Renal pelvis (tissue), 4 donors: ENCODE measurements around the gene TTLL4. TPM values are rescaled to one million over a fixed set of nuclear protein-coding genes. Genes with fewer than 3 reads are reported as not detected.

Experiments used
- DNase-seq: peaks from one replicate; pipeline ENCODE4 v3.0.0-alpha.2; 2013
- polyA plus RNA-seq, 3 donors: library from polyadenylated mRNA; unstranded; fragments of 120-200 nt; gene quantifications; one replicate each; pipeline ENCODE4 v1.2.1, GENCODE V29; 2013; ENCODE audit not compliant: insufficient read length in 3 of 3

Gene TTLL4
- polyA plus RNA-seq, 3 donors: 30.6 to 44.1 (median 40.2) TPM

DNA sequence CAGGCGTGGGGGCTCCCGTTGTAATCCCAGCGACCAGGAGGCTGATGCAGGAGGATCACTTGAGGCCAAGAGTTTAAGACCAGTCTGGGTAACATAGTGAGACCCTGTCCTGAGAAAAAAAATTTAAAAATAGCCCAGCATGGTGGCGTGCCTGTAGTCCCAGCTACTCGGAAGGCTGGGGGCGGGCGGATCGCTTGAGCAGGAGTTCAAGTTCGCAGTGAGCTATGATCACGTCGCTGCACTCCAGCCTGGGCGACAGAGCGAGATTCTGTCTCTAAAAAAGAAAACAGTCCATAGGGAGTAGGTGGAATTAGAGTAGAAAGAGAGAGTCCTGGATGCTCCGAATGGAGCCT lies 325 bp upstream of the TTLL4 start:
- DNase-seq: no peak

DNA sequence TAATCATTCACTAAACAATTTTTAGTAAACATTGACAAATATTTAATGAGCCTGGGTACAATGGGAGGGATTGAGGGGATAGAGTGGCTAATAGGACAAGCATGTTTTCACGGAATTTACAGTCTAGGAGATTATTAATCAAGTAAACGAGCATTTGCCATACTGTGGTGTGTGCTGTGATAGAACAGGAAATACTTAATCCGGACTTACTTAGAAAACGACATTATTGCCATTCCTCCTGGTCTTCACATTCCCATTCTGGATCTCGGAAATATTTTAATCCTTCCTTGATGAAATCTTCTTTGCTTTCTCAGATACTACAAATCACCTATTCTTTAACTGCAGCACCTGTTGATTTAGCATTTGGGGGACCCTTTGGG lies 905 bp downstream of the TTLL4 start:
- DNase-seq: peak; percentile 61

DNA sequence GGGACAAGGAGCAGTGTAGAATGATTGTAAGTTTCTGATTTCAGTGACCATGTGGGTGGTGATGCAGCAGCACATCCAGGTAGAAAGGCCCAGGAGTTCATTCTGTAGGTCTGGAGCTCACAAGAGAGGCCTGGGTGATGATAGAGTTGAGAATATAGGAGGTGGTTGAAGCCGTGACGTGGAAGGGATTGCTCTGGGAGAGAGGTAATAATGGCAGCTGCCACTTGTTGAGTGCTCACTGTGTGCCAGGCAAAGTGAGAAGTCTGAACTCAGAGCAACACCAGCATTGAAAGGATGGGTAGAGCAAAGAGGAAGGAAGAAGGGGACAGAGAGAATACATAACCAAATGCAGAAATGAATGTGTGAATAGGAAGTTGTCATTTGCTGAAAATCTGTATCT lies 3.3 kb downstream of the TTLL4 start:
- DNase-seq: no peak

DNA sequence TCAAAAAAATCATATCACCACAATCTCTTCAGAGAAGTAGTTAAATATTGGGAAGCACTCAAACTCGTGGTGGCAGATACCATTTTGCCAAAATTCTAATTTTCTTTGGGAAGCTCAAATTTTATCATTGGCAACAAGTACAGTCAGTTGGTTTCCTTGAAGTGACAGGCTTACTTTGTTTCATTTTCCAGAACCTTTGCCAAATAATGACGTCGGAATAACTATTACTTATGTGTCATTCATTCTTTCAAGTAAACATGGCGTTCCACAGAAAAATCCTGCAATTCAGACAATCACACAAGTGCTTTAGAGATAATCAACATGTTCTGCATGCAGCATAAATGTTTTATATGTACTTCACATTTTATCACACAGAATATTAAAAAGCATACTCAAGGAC lies 5.4 kb downstream of the TTLL4 start:
- DNase-seq: no peak

DNA sequence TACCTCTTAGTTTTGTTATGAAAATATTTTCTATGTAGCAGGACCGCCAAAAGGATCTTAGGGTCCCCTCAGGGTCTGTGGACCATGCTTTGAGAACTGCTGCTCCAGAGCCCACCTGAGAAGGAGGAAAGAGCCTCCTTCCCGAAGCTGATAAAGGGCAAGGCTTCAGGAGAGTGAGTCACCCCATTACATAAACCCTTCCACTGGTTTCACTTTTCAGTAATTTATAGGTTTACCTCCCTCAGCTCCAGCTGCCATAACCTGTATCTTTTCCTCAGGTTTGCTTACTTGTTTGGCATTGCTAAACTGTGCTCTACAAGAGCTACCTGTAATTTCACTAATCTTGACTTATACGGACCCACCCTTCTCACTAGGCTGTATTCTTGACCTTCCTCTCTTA lies 6.6 kb downstream of the TTLL4 start:
- no peak for DNase-seq

DNA sequence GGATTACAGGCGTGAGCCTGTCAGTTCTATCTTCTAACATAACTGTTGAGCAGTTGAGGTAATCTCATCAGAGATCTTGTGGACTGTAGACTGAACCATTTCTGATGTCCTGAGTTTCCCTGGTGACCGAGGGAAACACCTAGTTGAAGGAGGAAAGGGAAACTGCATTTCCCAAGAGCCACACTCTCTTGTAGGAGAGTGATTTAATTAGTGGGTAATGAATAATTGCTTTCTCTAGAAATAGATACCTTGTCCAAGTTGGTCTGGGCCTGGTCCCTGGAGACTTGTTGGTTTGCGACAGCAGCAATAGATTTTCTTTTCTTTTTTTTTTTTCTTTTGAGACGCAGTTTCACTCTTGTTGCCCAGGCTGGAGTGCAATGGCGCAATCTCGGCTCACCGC lies 7.4 kb downstream of the TTLL4 start:
- DNase-seq: no peak

DNA sequence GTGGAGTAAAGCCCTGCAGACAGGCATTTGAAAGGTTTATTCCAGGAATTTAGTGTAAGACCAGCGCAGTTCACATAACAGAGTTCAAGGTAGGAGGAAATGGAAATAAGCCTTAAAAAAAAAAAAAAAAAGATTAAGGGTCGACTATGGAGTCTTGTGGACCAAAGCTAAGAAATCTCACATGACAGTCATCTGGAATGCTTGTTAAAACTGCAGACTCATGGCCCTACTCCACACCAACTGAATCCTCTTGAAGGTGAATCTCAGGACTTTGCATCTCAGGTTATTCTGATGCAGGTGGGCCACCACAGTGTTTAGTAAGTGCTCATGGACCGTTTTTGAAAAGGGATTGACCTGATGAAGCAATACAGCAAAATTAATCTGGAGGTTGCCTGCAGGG lies 8.8 kb downstream of the TTLL4 start:
- DNase-seq: no peak

DNA sequence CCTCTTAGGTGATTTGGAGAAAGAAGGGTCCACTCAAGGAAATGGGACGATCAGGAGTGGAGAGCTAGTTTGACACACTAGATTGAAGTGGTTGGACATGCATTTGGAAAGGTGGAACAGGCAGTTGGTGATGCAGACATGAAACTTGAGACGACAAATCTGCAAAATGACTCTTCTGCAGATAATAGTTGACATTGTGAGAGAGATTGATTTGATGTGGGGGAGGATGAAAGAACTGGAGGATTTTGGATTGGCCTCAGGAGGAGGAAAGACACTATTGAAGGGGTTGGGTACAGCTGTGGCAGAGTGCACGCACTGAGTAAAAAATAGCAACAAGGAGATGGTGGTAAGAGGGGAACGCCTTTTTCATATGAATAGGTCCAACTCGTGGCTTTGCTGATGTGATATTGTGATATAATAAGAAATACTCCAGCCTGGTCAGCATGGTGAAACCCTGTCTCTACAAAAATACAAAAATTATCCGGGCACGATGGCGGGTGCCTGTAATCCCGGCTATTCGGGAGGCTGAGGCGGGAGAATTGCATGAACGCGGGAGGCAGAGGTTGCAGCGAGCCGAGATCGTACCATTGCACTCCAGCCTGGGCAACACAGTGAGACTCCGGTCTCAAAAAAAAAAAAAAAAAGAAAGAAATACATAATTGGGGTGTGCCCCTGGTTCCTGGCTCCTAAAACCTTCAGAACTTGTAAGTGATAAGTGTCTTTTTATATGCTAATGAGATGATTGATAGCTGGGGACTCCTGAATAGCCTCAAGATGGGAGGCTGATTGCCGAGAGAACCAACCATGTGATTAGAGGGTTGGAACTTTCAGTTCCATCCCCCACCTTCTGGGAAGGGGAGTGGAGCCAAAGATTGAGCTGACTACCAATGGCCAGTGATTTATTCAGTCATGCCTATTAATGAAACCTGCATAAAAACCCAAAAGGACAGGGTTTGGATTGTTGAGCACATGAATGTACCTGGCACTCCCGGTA lies 9.7 kb downstream of the TTLL4 start:
- no peak for DNase-seq

DNA sequence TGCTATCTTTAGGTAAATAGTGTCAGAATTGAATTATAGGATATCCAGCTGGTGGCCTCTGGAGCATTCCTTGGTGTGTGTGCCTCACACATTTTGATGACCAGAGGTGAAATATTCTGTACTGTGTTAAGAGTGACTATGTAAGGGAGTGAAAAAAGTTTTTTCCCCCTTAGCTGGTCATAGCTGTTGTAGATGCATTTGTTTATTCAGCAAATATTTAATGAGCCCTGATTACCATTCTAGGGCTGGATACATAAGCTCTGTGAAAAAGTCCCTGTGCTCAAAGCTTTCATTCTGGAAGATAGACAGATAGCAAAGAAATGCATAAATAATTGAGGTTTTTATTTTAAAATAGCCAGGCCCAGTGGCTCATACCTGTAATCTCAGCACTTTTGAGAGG lies 10.9 kb downstream of the TTLL4 start:
- DNase-seq: no peak

DNA sequence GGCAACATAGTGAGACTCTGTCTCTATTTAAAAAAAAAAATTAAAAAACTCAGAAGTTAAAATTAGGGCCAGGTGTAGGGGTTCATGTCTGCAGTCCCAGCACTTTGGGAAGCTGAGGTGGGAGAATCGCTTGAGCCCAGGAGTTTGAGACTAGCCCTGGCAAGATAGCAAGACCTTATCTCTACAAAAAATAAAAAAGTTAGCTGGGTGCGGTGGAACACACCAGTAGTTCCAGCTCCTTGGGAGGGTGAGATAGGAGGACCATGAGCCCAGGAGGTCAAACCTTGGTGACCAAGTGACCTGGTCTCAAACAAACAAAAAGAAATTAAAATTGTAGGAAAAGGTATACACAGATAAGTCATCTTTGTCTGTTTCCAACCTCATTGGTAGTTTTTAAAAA lies 11.3 kb downstream of the TTLL4 start:
- DNase-seq: no peak

DNA sequence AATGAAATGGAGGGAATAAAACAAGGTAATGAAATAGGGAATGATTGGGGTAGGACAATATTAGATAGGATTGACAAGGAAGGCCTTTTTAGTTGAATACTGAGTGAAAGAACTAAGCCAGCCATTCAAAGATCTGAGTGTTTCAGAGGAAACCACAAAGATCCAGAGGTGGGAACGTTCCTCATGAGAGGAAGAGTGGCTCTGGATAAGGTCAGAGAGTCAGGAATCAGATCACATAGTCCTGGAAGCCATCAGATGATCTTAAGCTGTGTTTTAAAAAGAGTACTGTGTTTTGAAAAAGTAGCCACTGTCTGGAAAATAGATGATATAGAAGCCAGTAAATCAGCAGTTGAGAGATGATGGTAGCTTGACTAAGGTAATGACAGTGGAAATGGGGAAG lies 11.8 kb downstream of the TTLL4 start:
- no peak for DNase-seq

DNA sequence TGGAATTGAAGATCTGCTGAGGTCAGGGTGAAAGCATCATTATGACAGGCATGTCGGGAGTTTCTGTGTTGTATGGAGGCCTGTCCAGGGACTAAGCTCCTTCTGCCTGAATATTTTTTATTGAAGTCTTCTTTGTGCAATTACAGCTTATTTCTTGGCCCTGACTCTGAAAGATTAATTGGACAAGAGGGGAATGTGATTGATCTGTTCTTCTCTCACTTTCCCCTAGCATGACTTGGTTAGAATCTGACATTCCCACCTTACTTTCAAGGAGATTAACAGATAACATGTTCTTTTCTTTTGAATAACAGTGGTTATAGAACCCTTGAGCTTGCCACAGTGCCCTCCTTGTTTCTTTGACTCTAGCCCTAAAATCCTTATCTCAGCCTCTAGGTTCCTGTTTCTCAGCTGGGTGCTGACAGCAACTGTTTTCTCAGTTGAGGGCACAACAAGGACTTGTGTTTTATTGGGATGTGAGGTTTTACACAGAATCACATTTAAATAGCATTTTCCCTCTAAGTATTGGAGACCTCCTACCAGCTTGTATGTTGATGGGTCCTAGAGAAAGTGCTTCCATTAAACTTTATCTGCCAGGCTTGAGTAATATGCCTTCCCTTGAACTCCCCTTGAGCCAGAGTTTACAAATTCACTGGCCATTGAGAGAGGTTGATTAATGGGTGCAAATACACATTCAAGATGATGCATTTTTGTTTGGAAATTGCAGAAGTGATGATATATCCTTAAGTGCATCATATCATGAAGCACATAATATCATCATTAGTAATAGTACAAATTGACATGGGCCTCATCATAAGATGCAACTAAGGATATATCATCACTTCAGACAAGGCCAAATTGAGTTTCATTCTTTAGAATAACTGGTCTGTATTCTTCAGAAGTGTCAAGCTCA lies 12.5 kb downstream of the TTLL4 start:
- DNase-seq: no peak

DNA sequence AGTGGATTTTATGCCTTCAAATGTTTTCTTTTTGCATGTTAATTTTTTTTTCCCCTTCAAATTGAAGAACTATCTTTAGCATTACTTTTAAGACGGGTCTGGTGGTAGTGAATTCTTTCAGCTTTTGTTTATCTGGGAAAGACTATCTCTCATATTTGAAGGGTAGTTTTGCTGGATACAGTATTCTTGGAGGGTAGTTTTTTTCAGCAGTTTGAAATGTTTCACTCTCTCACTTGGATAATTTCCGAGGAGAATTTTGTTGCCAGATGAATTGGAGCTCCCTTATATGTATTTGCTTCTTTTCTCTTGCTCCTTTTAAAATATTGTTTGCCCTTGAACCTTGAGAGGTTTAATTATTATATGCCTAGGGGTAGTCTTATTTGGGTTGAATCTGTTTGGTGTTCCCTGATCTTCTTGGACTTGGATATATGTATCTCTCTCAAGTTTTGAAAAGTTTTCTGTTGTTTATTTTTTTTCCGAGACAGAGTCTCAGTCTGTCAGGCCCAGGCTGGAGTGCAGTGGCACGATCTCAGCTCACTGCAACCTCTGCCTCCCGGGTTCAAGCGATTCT lies 15.5 kb downstream of the TTLL4 start:
- no peak for DNase-seq

DNA sequence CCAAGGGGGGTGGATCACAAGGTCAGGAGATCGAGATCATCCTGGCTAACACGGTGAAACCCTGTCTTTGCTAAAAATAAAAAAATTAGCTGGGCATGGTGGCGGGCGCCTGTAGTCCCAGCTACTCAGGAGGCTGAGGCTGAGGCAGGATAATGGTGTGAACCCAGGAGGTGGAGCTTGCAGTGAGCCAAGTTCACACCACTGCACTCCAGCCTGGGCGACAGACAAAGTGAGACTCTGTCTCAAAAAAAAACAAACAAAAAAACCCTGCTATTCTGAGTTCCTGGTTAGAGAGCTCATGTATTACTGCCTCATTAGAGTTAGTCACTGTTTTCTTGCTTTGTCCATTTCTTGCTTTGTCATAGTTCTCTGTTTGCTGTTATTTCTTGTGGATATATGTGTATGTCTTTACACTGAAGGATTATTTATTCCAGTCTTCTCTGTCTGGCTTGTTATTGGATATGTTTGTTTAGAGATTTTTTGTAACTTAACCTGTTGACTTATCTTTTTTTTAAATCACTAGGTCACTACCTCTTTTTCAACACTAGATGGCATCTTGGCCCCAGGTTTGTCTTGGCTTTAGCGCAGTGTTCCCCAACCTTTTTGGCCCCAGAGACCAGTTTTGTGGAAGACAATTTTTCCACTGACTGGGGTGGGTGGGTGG lies 17.0 kb downstream of the TTLL4 start:
- DNase-seq: no peak

DNA sequence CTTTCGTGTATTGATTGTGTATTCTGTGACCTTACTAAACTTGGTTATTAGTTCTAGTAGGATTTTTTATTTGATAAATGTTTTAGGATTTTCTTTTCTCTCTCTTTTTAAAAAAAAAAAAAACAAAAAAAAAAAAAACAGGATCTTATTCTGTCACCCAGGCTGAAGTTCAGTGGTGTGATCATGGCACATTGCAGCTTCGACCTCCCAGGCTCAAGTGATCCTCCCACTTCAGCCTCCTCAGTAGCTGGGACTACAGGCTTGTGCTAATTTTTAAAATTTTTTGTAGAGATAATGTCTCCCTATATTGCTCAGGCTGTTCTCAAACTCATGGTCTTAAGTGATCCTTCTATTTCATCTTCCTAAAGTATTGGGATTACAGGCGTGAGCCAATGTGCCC lies 19.0 kb downstream of the TTLL4 start:
- no peak for DNase-seq

DNA sequence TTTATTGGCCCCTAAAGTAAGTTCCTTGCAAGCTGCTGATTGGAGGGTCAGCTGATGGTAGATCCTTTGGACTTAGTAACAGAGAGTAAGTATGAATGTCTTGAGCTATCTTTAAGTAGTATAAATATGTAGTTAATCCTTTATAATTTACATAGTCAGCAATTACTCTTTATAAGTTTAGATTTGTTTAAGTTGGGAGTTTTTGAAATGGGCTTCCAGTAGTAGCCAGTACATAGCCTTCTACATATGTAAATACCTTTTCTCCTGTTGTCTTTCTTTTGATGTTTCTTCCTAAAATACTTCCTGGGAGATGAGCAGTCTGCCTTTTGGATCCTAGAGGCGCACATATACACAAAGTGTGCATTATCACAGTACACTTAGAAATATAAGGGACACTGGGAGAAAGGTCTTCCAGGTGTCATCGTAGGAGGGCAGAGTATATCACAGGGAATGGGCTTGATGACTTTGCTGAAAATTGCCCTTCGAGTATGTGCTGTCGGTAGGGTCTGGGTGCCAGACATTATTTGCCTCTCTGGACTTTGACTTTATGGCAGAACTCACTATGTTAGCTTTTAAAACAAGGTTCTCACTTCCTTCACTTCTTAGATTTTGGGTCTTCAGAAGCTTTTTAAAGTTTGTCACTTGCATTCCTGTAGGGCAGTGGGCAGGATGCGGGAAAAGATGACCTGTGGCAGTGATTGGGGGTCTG lies 21.6 kb downstream of the TTLL4 start:
- DNase-seq: no peak

DNA sequence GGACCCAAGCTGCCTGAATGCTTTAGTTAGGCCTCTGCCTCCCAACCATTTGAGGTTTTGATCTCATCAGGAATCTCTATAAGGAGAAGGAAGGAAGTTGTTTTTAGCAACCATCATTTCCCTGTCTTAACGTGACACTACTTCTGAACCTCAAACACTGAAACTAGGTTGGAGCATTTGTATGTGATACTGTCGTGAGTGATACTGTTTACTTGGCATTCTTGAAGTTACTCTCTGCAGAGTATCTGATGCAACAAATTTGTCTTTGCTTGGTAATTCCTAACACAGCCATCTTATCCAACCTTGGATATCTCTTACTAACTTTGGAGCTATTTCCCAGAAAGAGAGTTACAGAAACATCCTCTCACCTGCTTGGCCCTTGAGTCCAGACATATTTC lies 22.1 kb downstream of the TTLL4 start:
- no peak for DNase-seq

DNA sequence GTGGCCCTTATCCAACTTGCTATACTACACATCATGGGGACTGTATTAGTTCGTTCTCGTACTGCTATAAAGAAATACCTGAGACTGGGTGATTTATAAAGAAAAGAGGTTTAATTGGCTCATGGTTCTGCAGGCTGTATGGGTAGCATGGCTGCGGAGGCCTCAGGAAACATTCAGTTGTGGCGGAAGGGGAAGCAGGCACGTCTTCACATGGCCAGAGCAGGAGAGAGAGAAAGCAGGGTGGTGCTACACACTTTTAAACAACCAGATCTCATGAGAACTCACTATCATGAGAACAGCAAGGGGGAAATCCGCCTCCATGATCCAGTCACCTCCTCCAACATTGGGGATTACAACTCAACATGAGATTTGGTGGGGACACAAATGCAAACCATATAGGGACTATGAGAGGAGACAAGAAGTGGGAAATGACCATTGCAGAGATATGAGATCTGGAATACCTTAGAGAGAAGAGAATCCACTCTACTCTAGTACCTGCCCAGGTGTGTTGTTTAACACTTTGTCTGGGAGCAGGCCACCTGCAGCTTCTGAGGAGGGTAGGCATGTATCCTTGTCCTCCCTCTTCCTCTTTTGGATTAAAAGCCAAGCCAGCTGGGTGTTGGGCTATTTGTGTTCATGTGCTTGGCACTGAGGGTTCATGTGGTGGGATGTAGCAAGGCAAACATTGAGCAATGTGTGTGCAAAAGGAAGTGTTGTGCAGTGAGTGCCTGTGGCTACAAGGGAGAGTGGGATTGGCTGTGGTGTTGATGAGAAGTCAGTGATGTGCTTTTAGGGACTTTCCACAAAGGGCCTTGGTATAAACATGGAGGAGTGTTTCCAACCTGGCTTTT lies 22.8 kb downstream of the TTLL4 start:
- no peak for DNase-seq

DNA sequence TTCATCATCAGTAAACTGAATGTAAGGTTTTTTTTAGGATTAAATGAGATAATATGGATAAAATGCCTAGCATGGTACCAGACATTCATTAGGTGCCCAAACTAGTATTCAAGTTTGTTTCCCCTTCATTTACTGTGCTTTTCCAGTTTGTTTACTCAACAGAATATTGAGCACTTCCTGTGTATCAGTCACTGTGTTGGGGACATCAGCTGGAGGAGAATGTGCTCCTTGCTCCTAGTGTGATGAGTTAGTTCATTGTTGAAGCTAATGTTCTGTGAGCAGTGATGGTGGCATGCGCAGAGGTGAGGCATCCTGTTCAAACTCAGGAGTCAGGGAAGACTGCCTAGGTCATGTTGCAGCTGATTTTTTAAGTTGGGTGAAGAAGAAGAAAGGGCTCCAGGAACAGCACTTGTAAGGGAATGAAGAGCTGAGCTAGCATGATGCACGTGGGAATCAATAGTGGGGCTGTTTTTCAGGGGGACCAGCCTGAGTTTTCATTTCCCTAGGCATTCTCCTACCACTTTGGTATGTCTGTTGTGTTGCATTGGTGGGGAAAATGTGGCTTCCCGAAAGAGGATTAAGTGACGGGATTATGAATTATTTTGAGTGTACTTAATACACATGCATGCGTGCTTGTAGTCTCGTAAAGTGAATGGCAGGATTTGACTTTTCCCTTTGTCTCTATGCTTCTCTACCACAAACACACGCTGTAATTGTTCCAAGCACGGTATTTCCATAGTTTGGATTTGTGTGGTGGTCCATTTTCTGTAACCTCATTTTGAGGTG lies 23.7 kb downstream of the TTLL4 start:
- no peak for DNase-seq

DNA sequence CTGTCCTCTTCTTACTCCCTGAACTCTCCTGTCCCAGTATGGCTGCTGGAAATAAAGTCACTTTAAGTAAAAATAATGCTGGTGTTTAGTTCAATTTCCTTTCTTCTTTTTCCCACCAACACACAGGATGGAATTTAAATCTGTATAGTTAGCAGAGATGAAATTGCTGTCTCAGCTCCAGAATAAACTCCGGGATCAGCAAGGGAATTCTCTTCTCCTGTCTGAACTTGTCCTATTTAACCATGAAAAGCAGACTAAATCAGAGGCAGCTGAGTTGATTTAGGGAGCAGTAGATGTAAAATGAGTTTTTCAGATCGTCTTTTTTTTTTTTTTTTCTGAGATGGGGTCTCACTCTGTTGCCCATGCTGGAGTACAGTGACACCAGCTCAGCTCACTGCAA lies 25.9 kb downstream of the TTLL4 start:
- no peak for DNase-seq
